Sigmoid colon (tissue), 7 donors: ENCODE results near the gene CDO1. TPM values are rescaled to one million over a fixed set of nuclear protein-coding genes. Genes with fewer than 3 reads are reported as not detected.
A peak's percentile ranks its signal among the peaks of the same experiment; 100 is the strongest.

Experiments
- DNase-seq: peaks from one replicate; pipeline ENCODE4 v3.0.0-alpha.2; 2019
- H3K27ac ChIP-seq, 4 donors: fragments of 200-600 bp; sonication (generic); one replicate each; pipeline ENCODE4 v1.5.1; 2016 to 2019; ENCODE audit warnings: mild to moderate bottlenecking in 1 of 4
- H3K27me3 ChIP-seq, 3 donors: fragments of 200-600 bp; sonication (generic); one replicate each; pipeline ENCODE4 v1.5.1; 2019; ENCODE audit warnings: mild to moderate bottlenecking in 1 of 3
- H3K36me3 ChIP-seq, 4 donors: fragments of 200-600 bp; sonication (generic); one replicate each; pipeline ENCODE4 v1.5.1; 2016 to 2019
- H3K4me1 ChIP-seq, 4 donors: fragments of 200-600 bp; sonication (generic); one replicate each; pipeline ENCODE4 v1.5.1; 2017 to 2019
- H3K4me3 ChIP-seq, 4 donors: fragments of 200-600 bp; sonication (generic); one replicate each; pipeline ENCODE4 v1.5.1; 2017 to 2019; ENCODE audit warnings: mild to moderate bottlenecking in 2 of 4, moderate library complexity in 1 of 4
- H3K9me3 ChIP-seq, 4 donors: fragments of 200-600 bp in 3 of 4; sonication (generic) in 3 of 4; one replicate each; pipeline versions ENCODE4 v1.5.1 to v1.6.1; 2013 to 2019
- EP300 ChIP-seq, 4 donors: sonication (generic); formaldehyde crosslinking; IDR thresholded peaks; one replicate each; pipeline ENCODE4 v1.6.1; 2017; ENCODE audit warnings: antibody characterized with exemption in 4 of 4
- POLR2A ChIP-seq, 2 donors: fragments of 450-650 bp; IDR thresholded peaks; one replicate each; pipeline ENCODE4 v1.6.1; 2016; ENCODE audit warnings: antibody characterized with exemption in 2 of 2, mild to moderate bottlenecking in 2 of 2, moderate library complexity in 2 of 2
- POLR2AphosphoS5 ChIP-seq, 4 donors: sonication (generic); formaldehyde crosslinking; IDR thresholded peaks; one replicate each; pipeline ENCODE4 v1.6.1; 2017; ENCODE audit warnings: antibody characterized with exemption in 4 of 4
- WGBS, 2 donors: extraction: QIAGEN DNeasy Blood & Tissue Kit; methylation state at CpG; one replicate each; pipeline ENCODE4 v1.1.7; 2013; 5-methylcytosine and 5-hydroxymethylcytosine counted together
- intact Hi-C: fragments of 100-400 bp; cut with DNase I; formaldehyde crosslinking; loops from one replicate; pipeline ENCODE4 v1.15.1; 2023
- polyA plus RNA-seq, 3 donors: library from polyadenylated mRNA; stranded (reverse); fragments of 200-250 nt; gene quantifications; one replicate each; pipeline ENCODE4 v1.2.3, GENCODE V29; 2013
- total RNA-seq, 4 donors: library from RNA; depleted of rRNA; stranded (reverse); fragments of >200 nt; gene quantifications; one replicate each; pipeline ENCODE4 v1.1.0, GENCODE V29; 2016
- TF ChIP-seq, protein P1 (sequence below), 4 experiments: fragments of 450-650 bp in 3 of 4; fragments of 200-600 bp in 1 of 4; IDR thresholded peaks; one replicate each; pipeline ENCODE4 v1.5.1; 2016 to 2019; ENCODE audit warnings: antibody characterized with exemption in 4 of 4, mild to moderate bottlenecking in 3 of 4, moderate library complexity in 2 of 4
- donor health status: healthy with polysubstance abuse.
- donor health status: Bipolar disorder and iron deficiency.
- donor health status: healthy.

Gene CDO1
- 10 to 100 TPM; 16.8 to 21.4 (median 20.0) TPM for total RNA-seq
- polyA plus RNA-seq = 1 to 10 TPM in 2 of 3 donors, not detected in 1; 5.4 to 6.3 TPM

DNA sequence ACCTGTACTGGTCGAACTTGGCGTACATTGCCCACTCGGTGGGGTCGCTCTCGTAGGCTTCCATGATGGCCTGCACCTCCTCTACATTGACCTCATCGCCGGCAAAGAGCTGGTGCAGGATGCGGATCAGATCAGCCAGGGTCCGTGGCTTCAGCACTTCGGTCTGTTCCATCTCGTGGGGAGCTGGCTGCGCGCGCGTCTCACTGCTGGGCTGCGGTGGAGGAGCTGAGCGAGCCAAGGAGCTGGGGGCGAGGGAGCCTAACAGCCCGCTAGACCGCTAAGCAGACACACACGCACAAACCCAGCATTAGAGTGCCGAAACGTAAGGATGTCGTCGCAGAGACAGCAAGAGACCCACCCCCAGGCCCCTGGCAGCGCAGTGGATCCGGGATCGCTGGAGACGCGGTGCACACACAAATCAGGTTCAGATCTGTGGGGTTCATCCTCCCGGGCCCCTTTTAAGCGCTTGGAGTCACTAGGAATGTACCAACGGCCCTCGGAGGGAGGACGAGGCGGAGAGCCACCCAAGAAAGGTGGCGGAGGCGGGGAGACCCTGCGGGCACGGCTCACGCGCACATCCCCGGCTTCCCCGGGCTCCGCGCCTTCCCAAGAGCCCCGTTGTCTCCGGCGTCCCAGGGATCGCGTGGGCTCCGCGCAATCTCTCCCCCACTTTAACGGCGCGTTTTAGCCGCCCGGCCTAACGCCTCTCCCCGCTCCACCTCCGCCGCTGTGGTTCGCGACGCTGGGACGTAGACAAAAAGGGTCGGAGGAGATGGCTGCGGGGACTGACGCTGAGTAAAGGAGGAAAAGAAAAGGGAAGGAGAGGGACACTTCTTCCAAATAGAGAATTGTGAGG lies at the start of gene CDO1:
Gene CDO1, minus strand, starts transcription at position 434 of the 856 bp plus-strand sequence. Its CDS starts 262 bp downstream, at position 172.
- 1 to 10% methylated on average over 69 of the region's 69 CpGs for WGBS, 2 donors
- intact Hi-C loops = no loop called here
- H3K27ac ChIP-seq = peak within 1 kb of the TSS; percentile 59 to 78 (median 64)
- H3K4me1 ChIP-seq = peaks cover 0 to 22% (median 14%) of the 10 kb centered on the region in 4 donors
- DNase-seq = peak; percentile 71
- no peaks in the 10 kb centered on the region for H3K36me3 ChIP-seq
- TF ChIP-seq, protein P1, sequence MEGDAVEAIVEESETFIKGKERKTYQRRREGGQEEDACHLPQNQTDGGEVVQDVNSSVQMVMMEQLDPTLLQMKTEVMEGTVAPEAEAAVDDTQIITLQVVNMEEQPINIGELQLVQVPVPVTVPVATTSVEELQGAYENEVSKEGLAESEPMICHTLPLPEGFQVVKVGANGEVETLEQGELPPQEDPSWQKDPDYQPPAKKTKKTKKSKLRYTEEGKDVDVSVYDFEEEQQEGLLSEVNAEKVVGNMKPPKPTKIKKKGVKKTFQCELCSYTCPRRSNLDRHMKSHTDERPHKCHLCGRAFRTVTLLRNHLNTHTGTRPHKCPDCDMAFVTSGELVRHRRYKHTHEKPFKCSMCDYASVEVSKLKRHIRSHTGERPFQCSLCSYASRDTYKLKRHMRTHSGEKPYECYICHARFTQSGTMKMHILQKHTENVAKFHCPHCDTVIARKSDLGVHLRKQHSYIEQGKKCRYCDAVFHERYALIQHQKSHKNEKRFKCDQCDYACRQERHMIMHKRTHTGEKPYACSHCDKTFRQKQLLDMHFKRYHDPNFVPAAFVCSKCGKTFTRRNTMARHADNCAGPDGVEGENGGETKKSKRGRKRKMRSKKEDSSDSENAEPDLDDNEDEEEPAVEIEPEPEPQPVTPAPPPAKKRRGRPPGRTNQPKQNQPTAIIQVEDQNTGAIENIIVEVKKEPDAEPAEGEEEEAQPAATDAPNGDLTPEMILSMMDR (IDR thresholded peaks at IDR 0.05) = no peak
- TF ChIP-seq POLR2A (IDR thresholded peaks at IDR 0.05) (peak in 1 of 2 donors; percentile 35), EP300 (IDR thresholded peaks at IDR 0.05) (no peak), POLR2AphosphoS5 (IDR thresholded peaks at IDR 0.05) (peak in 2 of 4 donors; percentile 47 to 51)
- H3K9me3 ChIP-seq = no peaks in the 10 kb centered on the region
- H3K27me3 ChIP-seq = peaks cover 2 to 34% (median 6%) of the 10 kb centered on the region in 3 donors
- H3K4me3 ChIP-seq = peak within 1 kb of the TSS; percentile 22 to 63 (median 50)

DNA sequence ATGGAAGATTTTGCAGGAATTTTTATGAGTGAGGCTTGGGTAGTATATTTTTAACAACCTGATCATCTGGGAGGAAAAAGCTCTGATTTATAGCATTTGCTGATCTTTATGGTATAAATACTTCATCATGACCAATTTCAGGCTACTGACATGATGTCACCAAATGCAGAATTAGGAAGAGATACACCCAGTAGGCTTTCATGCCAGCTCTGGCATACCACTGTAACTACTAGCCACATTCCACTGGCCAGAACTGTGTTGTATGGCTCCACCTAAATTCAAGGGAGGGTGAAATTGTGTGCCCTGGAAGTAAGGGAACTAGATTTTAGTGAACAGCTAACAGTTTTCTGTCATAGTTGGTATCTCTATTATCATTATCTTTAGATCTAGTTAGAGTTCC lies 42.9 kb upstream of the CDO1 start:
- H3K27me3 ChIP-seq = no peaks in the 10 kb centered on the region
- H3K36me3 ChIP-seq = no peaks in the 10 kb centered on the region
- DNase-seq = no peak
- peaks cover 0 to 40% (median 30%) of the 10 kb centered on the region in 4 donors for H3K4me1 ChIP-seq
- TF ChIP-seq POLR2A (IDR thresholded peaks at IDR 0.05) (no peak), POLR2AphosphoS5 (IDR thresholded peaks at IDR 0.05) (no peak), EP300 (IDR thresholded peaks at IDR 0.05) (no peak)
- TF ChIP-seq, protein P1 (IDR thresholded peaks at IDR 0.05) = no peak
- intact Hi-C loops = no loop called here
- H3K9me3 ChIP-seq = no peaks in the 10 kb centered on the region
- no peak overlapping the region for H3K4me3 ChIP-seq
- no peak overlapping the region for H3K27ac ChIP-seq

DNA sequence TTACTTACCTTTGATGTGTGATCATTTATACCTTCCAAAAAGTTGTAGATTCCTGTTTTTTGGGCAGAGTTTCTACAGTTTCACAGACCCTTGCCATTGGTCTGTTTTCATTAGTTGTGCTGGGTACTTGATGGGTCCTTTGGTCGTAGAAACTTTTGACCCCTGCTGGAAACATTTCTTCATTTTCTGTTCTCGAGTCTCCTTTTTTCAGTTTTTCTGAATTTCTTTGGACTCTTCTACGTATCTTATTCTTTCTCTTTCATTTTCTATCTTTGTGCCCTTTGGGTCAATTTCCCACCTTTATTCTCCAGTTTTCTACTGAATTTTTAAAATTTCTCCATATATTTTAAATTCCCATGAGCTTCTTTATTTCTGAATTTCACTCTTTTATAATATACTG lies 41.9 kb upstream of the CDO1 start:
- intact Hi-C loops = no loop called here
- 78 to 93% methylated on average over 3 of the region's 3 CpGs for WGBS, 2 donors

DNA sequence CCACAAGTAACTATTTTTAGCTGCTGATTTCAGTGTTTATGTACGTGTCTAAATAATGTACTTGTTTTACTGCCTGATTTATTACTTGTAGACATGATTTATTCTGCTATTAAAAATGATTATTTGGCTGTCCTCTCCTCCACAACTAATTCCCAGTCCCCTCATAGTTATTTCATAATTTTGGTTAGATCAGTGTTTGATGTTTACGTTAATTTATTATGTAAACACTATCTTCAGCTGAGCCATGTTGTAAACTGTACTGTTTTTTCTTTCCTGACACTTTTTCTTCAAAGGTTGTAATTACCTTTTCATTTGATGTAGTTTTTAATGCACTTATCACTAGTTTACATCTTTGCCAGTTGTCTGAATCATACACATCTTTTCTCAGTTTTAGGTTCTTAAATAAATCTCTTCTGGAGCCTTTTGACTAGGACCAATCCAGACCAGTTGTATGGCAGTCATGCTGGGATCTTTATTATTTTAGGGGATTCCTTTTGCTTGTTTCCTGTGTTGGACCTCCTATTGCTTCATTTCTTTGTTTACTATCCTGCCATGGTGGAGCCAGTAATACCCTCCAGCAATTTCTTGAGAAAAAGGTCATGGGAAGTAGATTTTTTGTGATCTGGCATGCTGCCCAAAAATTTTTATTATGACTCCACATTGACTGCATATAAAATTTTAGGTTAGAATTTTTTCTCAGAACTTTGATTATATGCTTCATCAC lies 41.3 kb upstream of the CDO1 start:
- TF ChIP-seq POLR2A (IDR thresholded peaks at IDR 0.05) (no peak), EP300 (IDR thresholded peaks at IDR 0.05) (peak in 1 of 4 donors; percentile 47), POLR2AphosphoS5 (IDR thresholded peaks at IDR 0.05) (peak in 3 of 4 donors; percentile 48 to 76 (median 74))
- TF ChIP-seq, protein P1 (IDR thresholded peaks at IDR 0.05) = no peak
- peak overlapping the region in 2 of 4 donors; percentile 33 to 52 for H3K27ac ChIP-seq
- H3K36me3 ChIP-seq = no peaks in the 10 kb centered on the region
- peaks cover 0 to 40% (median 30%) of the 10 kb centered on the region in 4 donors for H3K4me1 ChIP-seq
- intact Hi-C loops = no loop called here
- no peaks in the 10 kb centered on the region for H3K9me3 ChIP-seq
- H3K27me3 ChIP-seq = no peaks in the 10 kb centered on the region
- no peak for DNase-seq
- WGBS, 2 donors = 27 to 50% methylated on average over 2 of the region's 2 CpGs
- no peak overlapping the region for H3K4me3 ChIP-seq

More for the DNA sequence above, 41.9 kb upstream of the CDO1 start:
- TF ChIP-seq POLR2A (IDR thresholded peaks at IDR 0.05) (no peak), POLR2AphosphoS5 (IDR thresholded peaks at IDR 0.05) (no peak), EP300 (IDR thresholded peaks at IDR 0.05) (no peak)
- TF ChIP-seq, protein P1 (IDR thresholded peaks at IDR 0.05) = no peak
- Histone ChIP-seq H3K4me3 (no peak overlapping the region), H3K4me1 (peaks cover 0 to 40% (median 30%) of the 10 kb centered on the region in 4 donors), H3K9me3 (no peaks in the 10 kb centered on the region), H3K27ac (peak overlapping the region in 1 of 4 donors; percentile 52), H3K36me3 (no peaks in the 10 kb centered on the region), H3K27me3 (no peaks in the 10 kb centered on the region)
- DNase-seq = no peak
